DOHH2 (cell line): Measurements from ENCODE around the gene RRP1.

ENCODE experiments used
- H3F3A ChIP-seq: fragments of 200-600 bp; sonication (generic), shearing (Covaris generic); 2 replicates; pipeline ENCODE4 v1.6.0; 2016; ENCODE audit warnings: antibody characterized with exemption, mild to moderate bottlenecking; ENCODE audit not compliant: control insufficient read depth, insufficient read depth
- H3K27ac ChIP-seq: fragments of 200-600 bp; sonication (generic); 2 replicates; pipeline ENCODE4 v1.5.1; 2014; ENCODE audit warnings: low read depth, mild to moderate bottlenecking, low read length, moderate library complexity
- H3K27me3 ChIP-seq: fragments of 200-600 bp; sonication (generic); 2 replicates; pipeline ENCODE4 v1.6.1; 2014; ENCODE audit warnings: mild to moderate bottlenecking, low read length, mixed read lengths; ENCODE audit not compliant: control insufficient read depth
- H3K36me3 ChIP-seq: fragments of 200-600 bp; sonication (generic); 2 replicates; pipeline ENCODE4 v1.6.1; 2014; ENCODE audit warnings: mild to moderate bottlenecking, low read length, moderate library complexity, mixed read lengths; ENCODE audit not compliant: control insufficient read depth
- H3K4me1 ChIP-seq: fragments of 200-600 bp; sonication (generic); 2 replicates; pipeline ENCODE4 v1.6.1; 2014; ENCODE audit warnings: mild to moderate bottlenecking, low read length, mixed read lengths; ENCODE audit not compliant: control insufficient read depth
- H3K4me2 ChIP-seq: fragments of 200-600 bp; sonication (generic); 2 replicates; pipeline ENCODE4 v1.6.0; 2014; ENCODE audit warnings: mild to moderate bottlenecking, low read length, moderate library complexity
- H3K4me3 ChIP-seq: fragments of 200-600 bp; sonication (generic); 2 replicates; pipeline ENCODE4 v1.5.1; 2014; ENCODE audit warnings: mild to moderate bottlenecking, low read length, mixed read lengths
- H3K79me2 ChIP-seq: fragments of 200-600 bp; sonication (generic); 2 replicates; pipeline ENCODE4 v1.6.1; 2014; ENCODE audit warnings: mild to moderate bottlenecking, low read length, mixed read lengths; ENCODE audit not compliant: control insufficient read depth
- H3K9me2 ChIP-seq: fragments of 200-600 bp; sonication (generic); replicated peaks from 2 replicates; pipeline ENCODE4 v1.6.1; 2014; ENCODE audit warnings: mild to moderate bottlenecking, low read length, mixed read lengths; ENCODE audit not compliant: control insufficient read depth
- H3K9me3 ChIP-seq: fragments of 200-600 bp; sonication (generic); 2 replicates; pipeline ENCODE4 v1.6.1; 2014; ENCODE audit warnings: antibody characterized with exemption, low read length, mixed read lengths; ENCODE audit not compliant: control insufficient read depth, insufficient read depth
- H4K20me1 ChIP-seq: fragments of 200-600 bp; sonication (generic); 2 replicates; pipeline ENCODE4 v1.6.0; 2014; ENCODE audit warnings: low read depth, mild to moderate bottlenecking, antibody characterized with exemption, low read length, moderate library complexity; ENCODE audit not compliant: control insufficient read depth, insufficient read depth
- CTCF ChIP-seq: fragments of 200-600 bp; sonication (generic); IDR thresholded peaks from one replicate; pipeline ENCODE4 v1.5.1; 2014; ENCODE audit warnings: antibody characterized with exemption, mild to moderate bottlenecking, low read depth, low read length; ENCODE audit not compliant: poor library complexity, severe bottlenecking
- EZH2phosphoT487 ChIP-seq: fragments of 200-600 bp; sonication (generic); IDR thresholded peaks from 2 replicates; pipeline ENCODE4 v1.6.1; 2017; ENCODE audit warnings: borderline replicate concordance, mild to moderate bottlenecking, antibody characterized with exemption, low read length, moderate library complexity, mixed read lengths

RRP1 gene

DNA sequence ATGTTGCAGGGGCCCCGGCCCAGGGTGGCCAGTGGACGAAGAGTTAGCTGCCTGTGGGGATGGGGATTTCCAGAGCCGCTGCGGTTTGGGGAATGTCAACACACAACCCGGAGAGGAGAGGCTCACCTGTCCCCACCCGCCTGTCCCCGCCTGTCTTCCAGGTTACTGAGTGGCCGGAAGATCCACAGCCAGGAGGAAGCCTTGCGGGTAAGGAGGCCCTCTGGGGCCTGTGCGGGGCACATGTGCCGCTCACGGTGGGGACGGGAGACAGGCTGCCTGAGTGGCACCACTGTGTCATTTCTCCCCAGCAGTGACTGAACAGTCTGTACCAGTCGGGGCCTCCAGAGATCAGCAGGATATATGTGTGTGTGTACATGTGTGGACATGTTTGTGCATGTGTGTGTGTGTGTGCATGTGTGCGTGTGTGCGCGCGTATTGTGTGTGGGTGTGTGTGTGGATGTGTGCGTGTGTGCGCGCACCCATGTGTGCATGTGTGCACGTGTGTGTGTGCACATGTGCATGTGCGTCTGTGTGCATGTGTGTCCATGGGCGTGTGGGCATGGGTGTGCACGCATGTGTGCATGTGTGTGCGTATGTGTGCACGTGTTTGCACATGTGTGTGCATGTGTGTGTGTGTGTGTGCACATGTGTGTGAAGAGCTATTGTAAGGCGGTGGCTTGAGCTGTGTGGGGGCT, 38.9 kb upstream of the RRP1 start:
- H3K27ac ChIP-seq, result no peak overlapping the region
- H3K4me1 ChIP-seq, result no peaks in the 10 kb centered on the region
- peaks cover 21% of the 10 kb centered on the region for H3K36me3 ChIP-seq
- no peak overlapping the region for H3K4me3 ChIP-seq
- H3K27me3 ChIP-seq, result no peaks in the 10 kb centered on the region
- no peaks in the 10 kb centered on the region for H3K9me2 ChIP-seq
- H3K79me2 ChIP-seq, result no peaks in the 10 kb centered on the region
- TF ChIP-seq EZH2phosphoT487 (no peak), CTCF (no peak)
- H4K20me1 ChIP-seq, result no peaks in the 10 kb centered on the region
- H3F3A ChIP-seq, result no peaks in the 10 kb centered on the region
- no peak overlapping the region for H3K4me2 ChIP-seq
- no peaks in the 10 kb centered on the region for H3K9me3 ChIP-seq

DNA sequence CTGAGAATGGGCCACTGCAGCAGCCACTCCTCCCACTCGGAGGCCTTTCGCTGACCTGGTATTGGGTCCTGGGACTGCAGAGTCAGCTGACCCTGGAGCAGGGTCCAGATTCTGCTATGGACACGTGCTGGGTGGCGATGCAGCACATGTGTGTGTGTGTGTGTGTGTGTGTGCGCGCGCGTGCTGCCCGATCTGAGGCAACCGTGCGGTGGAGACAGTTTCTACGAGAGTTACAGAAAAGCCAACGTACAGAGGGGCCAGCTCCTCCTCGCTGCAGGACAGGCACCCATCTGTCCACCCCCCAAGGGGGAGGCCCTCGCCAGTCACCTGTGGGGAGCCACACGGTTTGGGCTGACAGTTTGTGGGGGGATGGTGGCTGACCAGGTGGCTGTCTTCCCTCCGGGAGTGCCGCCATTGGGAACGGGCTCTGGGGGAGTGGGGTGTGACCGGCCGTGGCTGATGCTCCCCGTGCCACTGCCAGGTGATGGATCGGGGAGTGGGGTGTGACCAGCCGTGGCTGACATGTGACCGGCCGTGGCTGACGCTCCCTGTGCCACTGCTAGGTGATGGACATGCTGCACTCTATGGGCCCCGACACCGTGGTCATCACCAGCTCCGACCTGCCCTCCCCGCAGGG, 37.3 kb upstream of the RRP1 start:
- H3K4me3 ChIP-seq, result no peak overlapping the region
- H3K4me2 ChIP-seq, result no peak overlapping the region
- H3K27me3 ChIP-seq, result no peaks in the 10 kb centered on the region
- H3K9me3 ChIP-seq, result no peaks in the 10 kb centered on the region
- no peaks in the 10 kb centered on the region for H3F3A ChIP-seq
- peaks cover 21% of the 10 kb centered on the region for H3K36me3 ChIP-seq
- H3K27ac ChIP-seq, result no peak overlapping the region
- no peak for TF ChIP-seq EZH2phosphoT487
- no peak for TF ChIP-seq CTCF
- H3K79me2 ChIP-seq, result no peaks in the 10 kb centered on the region
- no peaks in the 10 kb centered on the region for H3K9me2 ChIP-seq
- H4K20me1 ChIP-seq, result no peaks in the 10 kb centered on the region
- H3K4me1 ChIP-seq, result no peaks in the 10 kb centered on the region

GRCh38 chr21:43752758-43753438, 36.5 kb upstream of the RRP1 start:
- TF ChIP-seq EZH2phosphoT487 (no peak), CTCF (no peak)

More at GRCh38 chr21:43752758-43753438, 36.5 kb upstream of the RRP1 start:
- peaks cover 21% of the 10 kb centered on the region for H3K36me3 ChIP-seq
- H3K4me1 ChIP-seq, result no peaks in the 10 kb centered on the region
- H3K79me2 ChIP-seq, result no peaks in the 10 kb centered on the region
- no peaks in the 10 kb centered on the region for H3K9me2 ChIP-seq
- H3K4me3 ChIP-seq, result no peak overlapping the region
- no peaks in the 10 kb centered on the region for H3F3A ChIP-seq
- no peaks in the 10 kb centered on the region for H4K20me1 ChIP-seq
- no peak overlapping the region for H3K4me2 ChIP-seq
- no peak overlapping the region for H3K27ac ChIP-seq
- H3K9me3 ChIP-seq, result no peaks in the 10 kb centered on the region
- no peaks in the 10 kb centered on the region for H3K27me3 ChIP-seq
